Measurements from ENCODE around the gene SPATA46. TPM values are rescaled to one million over a fixed set of nuclear protein-coding genes. Genes with fewer than 3 reads are reported as not detected.

The SPATA46 gene
- total RNA-seq, 1 experiment from 2014 or later: not detected

DNA sequence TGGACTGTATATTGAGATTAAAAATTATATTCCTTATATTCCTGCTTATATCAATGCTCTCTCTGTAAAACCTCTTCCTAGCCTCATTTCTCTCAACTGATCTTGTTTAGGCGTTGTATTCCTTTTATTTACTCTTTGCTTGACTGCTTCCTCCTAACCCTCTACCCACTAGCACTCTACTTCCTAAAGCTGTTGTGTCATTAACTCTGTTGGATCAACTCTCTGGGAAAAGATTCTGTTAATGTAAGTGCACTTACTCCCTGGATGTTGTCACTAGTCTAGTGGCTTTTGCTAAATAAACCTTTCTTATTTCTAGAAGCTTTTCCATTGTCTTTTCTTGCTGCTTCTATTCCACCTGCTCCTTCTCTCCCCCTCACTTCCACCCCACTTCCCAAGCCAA, 6.5 kb downstream of the SPATA46 start (continued):
- TF ChIP-seq, protein P1, sequence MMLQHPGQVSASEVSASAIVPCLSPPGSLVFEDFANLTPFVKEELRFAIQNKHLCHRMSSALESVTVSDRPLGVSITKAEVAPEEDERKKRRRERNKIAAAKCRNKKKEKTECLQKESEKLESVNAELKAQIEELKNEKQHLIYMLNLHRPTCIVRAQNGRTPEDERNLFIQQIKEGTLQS (IDR thresholded peaks at IDR 0.05): no peak
- TF ChIP-seq, protein P2, sequence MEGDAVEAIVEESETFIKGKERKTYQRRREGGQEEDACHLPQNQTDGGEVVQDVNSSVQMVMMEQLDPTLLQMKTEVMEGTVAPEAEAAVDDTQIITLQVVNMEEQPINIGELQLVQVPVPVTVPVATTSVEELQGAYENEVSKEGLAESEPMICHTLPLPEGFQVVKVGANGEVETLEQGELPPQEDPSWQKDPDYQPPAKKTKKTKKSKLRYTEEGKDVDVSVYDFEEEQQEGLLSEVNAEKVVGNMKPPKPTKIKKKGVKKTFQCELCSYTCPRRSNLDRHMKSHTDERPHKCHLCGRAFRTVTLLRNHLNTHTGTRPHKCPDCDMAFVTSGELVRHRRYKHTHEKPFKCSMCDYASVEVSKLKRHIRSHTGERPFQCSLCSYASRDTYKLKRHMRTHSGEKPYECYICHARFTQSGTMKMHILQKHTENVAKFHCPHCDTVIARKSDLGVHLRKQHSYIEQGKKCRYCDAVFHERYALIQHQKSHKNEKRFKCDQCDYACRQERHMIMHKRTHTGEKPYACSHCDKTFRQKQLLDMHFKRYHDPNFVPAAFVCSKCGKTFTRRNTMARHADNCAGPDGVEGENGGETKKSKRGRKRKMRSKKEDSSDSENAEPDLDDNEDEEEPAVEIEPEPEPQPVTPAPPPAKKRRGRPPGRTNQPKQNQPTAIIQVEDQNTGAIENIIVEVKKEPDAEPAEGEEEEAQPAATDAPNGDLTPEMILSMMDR (IDR thresholded peaks at IDR 0.05 in 2 of 3, conservative IDR thresholded peaks at IDR 0.05 in 1 of 3; ENCODE audit: borderline replicate concordance in 1 of 3, insufficient read depth in 1 of 3, low read depth in 2 of 3, low read length in 2 of 3): no peak
- TF ChIP-seq CEBPB (IDR thresholded peaks at IDR 0.05; ENCODE audit: low read depth): no peak

DNA sequence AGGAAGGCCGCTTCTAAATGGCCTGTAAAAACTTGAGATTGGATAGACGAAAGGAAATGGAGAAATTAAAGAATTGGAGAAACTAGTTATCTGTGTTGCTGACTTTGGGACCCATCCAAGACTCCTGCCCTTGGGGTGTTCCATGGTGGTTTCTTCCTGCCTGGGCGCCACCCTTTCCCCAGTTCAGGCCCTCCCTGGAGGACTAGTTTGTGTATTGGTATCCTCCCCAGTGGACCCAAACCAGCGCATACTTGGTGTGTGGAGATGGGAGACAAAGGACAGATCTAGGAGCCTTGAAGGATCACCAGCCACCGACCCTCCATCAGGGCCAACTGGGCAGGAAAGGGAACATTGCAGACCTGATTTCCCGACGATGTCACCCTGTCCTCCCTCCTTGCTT, 7.1 kb downstream of the SPATA46 start:
- Histone ChIP-seq H3K4me2 (ENCODE audit: low read length) (no peak overlapping the region), H3K4me1 (ENCODE audit: control insufficient read depth in 1 of 2, insufficient read depth in 2 of 2, low read length in 2 of 2) (peaks cover 13 to 32% of the 10 kb centered on the region in 2 experiments), H3K36me3 (ENCODE audit: control insufficient read depth in 1 of 2, insufficient read depth in 2 of 2, low read length in 2 of 2) (peaks cover 0 to 3% of the 10 kb centered on the region in 2 experiments; a peak in 1 of 4 replicates), H3K27ac (ENCODE audit: low read depth, low read length) (no peak overlapping the region), H3K4me3 (replicated peaks in 1 of 2; ENCODE audit: low read depth in 1 of 2, low read length in 2 of 2) (no peak overlapping the region), H3K9me2 (ENCODE audit: insufficient read depth) (no peaks in the 10 kb centered on the region), H3K9me3 (ENCODE audit: control insufficient read depth in 1 of 2, insufficient read depth in 1 of 2, low read depth in 1 of 2, low read length in 2 of 2) (no peaks in the 10 kb centered on the region), H3K79me2 (ENCODE audit: insufficient read depth, low read length) (no peaks in the 10 kb centered on the region), H4K20me1 (ENCODE audit: insufficient read depth) (no peaks in the 10 kb centered on the region), H3K9ac (ENCODE audit: low read length) (no peak overlapping the region), H2AFZ (ENCODE audit: low read depth, low read length, poor library complexity, severe bottlenecking) (no peak overlapping the region), H3K27me3 (ENCODE audit: insufficient read depth, low read length) (no peaks in the 10 kb centered on the region)
- POLR2A ChIA-PET: no interaction called here
- ATAC-seq (no peak), DNase-seq (ENCODE audit: low read depth, low spot score) (no peak)
- RAD21 ChIA-PET (ENCODE audit: low non-redundant PET in 1 of 2, low total read pairs in 2 of 2, uncharacterized antibody in 2 of 2, unreplicated experiment in 2 of 2): no interaction called here
- CTCF ChIA-PET: no interaction called here
- intact Hi-C loops (cut with micrococcal nuclease): no loop called here
- no TSS peak for BruUV-seq (replicated peaks)
- no peak for TF ChIP-seq ELF1 (IDR thresholded peaks at IDR 0.05; ENCODE audit: borderline replicate concordance, low read depth)
- no peak for TF ChIP-seq SRF (IDR thresholded peaks at IDR 0.05; ENCODE audit: low read depth)
- TF ChIP-seq, protein P3, sequence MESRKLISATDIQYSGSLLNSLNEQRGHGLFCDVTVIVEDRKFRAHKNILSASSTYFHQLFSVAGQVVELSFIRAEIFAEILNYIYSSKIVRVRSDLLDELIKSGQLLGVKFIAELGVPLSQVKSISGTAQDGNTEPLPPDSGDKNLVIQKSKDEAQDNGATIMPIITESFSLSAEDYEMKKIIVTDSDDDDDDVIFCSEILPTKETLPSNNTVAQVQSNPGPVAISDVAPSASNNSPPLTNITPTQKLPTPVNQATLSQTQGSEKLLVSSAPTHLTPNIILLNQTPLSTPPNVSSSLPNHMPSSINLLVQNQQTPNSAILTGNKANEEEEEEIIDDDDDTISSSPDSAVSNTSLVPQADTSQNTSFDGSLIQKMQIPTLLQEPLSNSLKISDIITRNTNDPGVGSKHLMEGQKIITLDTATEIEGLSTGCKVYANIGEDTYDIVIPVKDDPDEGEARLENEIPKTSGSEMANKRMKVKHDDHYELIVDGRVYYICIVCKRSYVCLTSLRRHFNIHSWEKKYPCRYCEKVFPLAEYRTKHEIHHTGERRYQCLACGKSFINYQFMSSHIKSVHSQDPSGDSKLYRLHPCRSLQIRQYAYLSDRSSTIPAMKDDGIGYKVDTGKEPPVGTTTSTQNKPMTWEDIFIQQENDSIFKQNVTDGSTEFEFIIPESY (IDR thresholded peaks at IDR 0.05; ENCODE audit: extremely low read depth, insufficient replicate concordance, low read length): no peak
- TF ChIP-seq, protein P4, sequence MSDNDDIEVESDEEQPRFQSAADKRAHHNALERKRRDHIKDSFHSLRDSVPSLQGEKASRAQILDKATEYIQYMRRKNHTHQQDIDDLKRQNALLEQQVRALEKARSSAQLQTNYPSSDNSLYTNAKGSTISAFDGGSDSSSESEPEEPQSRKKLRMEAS (IDR thresholded peaks at IDR 0.05): no peak
- TF ChIP-seq EZH2phosphoT487 (IDR thresholded peaks at IDR 0.05; ENCODE audit: borderline replicate concordance): no peak
- no peak for TF ChIP-seq ZNF274 (IDR thresholded peaks at IDR 0.05; ENCODE audit: low read depth, low read length)
- no peak for TF ChIP-seq EZH2 (IDR thresholded peaks at IDR 0.05)
- no peak for TF ChIP-seq FOSL1 (IDR thresholded peaks at IDR 0.05; ENCODE audit: low read depth)
- TF ChIP-seq SP1 (IDR thresholded peaks at IDR 0.05; ENCODE audit: low read depth): no peak
- no peak for TF ChIP-seq CBX3 (IDR thresholded peaks at IDR 0.05; ENCODE audit: low read depth)
- no peak for TF ChIP-seq POLR2AphosphoS5 (IDR thresholded peaks at IDR 0.05; ENCODE audit: low read depth, low read length)
- no peak for TF ChIP-seq TCF7L2 (IDR thresholded peaks at IDR 0.05; ENCODE audit: borderline replicate concordance, extremely low read depth, insufficient read depth, insufficient read length)
- no peak for TF ChIP-seq EGR1 (IDR thresholded peaks at IDR 0.05; ENCODE audit: low read depth)
- TF ChIP-seq, protein P5, sequence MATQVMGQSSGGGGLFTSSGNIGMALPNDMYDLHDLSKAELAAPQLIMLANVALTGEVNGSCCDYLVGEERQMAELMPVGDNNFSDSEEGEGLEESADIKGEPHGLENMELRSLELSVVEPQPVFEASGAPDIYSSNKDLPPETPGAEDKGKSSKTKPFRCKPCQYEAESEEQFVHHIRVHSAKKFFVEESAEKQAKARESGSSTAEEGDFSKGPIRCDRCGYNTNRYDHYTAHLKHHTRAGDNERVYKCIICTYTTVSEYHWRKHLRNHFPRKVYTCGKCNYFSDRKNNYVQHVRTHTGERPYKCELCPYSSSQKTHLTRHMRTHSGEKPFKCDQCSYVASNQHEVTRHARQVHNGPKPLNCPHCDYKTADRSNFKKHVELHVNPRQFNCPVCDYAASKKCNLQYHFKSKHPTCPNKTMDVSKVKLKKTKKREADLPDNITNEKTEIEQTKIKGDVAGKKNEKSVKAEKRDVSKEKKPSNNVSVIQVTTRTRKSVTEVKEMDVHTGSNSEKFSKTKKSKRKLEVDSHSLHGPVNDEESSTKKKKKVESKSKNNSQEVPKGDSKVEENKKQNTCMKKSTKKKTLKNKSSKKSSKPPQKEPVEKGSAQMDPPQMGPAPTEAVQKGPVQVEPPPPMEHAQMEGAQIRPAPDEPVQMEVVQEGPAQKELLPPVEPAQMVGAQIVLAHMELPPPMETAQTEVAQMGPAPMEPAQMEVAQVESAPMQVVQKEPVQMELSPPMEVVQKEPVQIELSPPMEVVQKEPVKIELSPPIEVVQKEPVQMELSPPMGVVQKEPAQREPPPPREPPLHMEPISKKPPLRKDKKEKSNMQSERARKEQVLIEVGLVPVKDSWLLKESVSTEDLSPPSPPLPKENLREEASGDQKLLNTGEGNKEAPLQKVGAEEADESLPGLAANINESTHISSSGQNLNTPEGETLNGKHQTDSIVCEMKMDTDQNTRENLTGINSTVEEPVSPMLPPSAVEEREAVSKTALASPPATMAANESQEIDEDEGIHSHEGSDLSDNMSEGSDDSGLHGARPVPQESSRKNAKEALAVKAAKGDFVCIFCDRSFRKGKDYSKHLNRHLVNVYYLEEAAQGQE (IDR thresholded peaks at IDR 0.05; ENCODE audit: low read depth): no peak
- no peak for TF ChIP-seq ZFX (IDR thresholded peaks at IDR 0.05)
- TF ChIP-seq JUND (IDR thresholded peaks at IDR 0.05): no peak

Measured in HCT116 (cell line).